ENCODE data around the gene CCL22.
"Not testable (repeated sequence)": the region's sequence is repeated elsewhere in the genome, so short reads cannot be mapped to it uniquely, and the experiment has no call there.

The CCL22 gene

DNA sequence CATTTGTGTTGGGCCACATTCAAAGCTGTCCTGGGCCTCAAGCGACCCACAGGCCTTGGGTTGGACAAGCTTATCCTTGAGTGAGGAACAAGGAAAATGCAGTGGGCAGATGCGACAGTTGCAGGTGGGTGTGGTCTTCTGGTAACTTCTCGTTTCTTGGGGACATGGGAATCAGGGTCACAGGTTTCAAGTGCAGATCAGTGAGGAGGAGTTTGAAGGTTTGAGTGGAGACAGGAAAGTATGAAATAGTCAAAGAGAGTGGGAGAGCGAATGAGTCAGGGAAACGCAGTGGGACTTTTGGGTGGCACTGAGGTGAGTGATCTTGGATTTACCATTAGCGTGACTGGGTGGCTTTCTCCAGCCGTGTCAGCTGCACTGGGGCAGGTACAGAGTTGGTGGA, 15.4 kb upstream of the CCL22 start:
- TF ChIP-seq, protein P1, sequence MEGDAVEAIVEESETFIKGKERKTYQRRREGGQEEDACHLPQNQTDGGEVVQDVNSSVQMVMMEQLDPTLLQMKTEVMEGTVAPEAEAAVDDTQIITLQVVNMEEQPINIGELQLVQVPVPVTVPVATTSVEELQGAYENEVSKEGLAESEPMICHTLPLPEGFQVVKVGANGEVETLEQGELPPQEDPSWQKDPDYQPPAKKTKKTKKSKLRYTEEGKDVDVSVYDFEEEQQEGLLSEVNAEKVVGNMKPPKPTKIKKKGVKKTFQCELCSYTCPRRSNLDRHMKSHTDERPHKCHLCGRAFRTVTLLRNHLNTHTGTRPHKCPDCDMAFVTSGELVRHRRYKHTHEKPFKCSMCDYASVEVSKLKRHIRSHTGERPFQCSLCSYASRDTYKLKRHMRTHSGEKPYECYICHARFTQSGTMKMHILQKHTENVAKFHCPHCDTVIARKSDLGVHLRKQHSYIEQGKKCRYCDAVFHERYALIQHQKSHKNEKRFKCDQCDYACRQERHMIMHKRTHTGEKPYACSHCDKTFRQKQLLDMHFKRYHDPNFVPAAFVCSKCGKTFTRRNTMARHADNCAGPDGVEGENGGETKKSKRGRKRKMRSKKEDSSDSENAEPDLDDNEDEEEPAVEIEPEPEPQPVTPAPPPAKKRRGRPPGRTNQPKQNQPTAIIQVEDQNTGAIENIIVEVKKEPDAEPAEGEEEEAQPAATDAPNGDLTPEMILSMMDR (IDR thresholded peaks at IDR 0.05; ENCODE audit: insufficient read depth, low read length, missing control alignments) = no peak
- H3K4me3 ChIP-seq (ENCODE audit: low read depth, low read length) = no peak overlapping the region
- POLR2A ChIA-PET = interaction anchor here (0.7 kb wide), 1 partner anchor 27 kb away, joined by 5 read pairs; no protein-coding TSS in a partner anchor
- DNase-seq (ENCODE audit: low read depth, low spot score) = no peak
- CTCF ChIA-PET = interaction anchor here (2.5 to 2.9 kb wide), 2 partner anchors 74 to 75 kb away, joined by 10 to 17 read pairs; no protein-coding TSS in a partner anchor

DNA sequence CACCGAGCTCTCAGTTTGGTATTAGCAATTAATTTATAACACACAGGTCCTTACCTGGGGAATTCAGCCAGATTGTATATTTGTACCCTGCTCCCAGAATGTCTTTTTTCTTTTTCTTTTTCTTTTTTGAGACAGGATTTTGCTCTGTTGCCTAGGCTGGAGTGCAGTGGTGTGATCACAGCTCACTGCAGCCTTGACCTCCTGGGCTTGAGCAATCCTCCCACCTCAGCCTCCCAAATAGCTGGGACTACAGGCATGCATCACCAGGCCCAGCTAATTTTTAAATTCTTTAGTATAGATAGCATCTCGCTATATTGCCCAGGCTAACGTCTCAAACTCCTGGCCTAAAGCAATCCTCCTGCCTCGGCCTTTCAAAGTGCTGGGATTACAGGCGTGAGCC, 14.5 kb upstream of the CCL22 start:
- DNase-seq (ENCODE audit: low read depth, low spot score); H3K4me3 ChIP-seq (ENCODE audit: low read depth, low read length); POLR2A ChIA-PET: not testable (repeated sequence)
- CTCF ChIA-PET = interaction anchor here (2.9 kb wide), 1 partner anchor 74 kb away, joined by 17 read pairs; no protein-coding TSS in a partner anchor

DNA sequence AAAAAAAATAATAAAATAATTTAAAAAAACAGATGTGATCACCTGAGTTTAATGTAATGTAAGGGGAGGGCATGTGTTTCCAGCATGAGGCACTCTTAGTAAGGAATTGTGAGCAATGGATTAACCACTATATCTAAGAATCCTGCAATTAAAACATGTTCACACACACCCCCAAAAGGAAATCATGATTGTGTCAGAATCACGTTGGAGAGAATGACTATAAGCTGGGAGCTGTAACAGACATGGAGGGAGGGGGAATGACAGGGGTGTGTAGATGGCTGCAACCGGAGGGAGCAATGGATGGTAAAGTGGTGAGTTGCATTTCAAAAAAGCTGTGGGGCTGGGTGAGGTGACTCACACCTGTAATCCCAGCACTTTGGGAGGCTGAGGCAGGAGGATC, 13.6 kb upstream of the CCL22 start:
- no peak overlapping the region for H3K4me3 ChIP-seq (ENCODE audit: low read depth, low read length)
- ChIA-PET CTCF (interaction anchor here (2.9 kb wide), 1 partner anchor 73 kb away, joined by 17 read pairs; no protein-coding TSS in a partner anchor), POLR2A (no interaction called here)
- no peak for DNase-seq (ENCODE audit: low read depth, low spot score)
- TF ChIP-seq, protein P1 (IDR thresholded peaks at IDR 0.05; ENCODE audit: insufficient read depth, low read length, missing control alignments) = no peak

DNA sequence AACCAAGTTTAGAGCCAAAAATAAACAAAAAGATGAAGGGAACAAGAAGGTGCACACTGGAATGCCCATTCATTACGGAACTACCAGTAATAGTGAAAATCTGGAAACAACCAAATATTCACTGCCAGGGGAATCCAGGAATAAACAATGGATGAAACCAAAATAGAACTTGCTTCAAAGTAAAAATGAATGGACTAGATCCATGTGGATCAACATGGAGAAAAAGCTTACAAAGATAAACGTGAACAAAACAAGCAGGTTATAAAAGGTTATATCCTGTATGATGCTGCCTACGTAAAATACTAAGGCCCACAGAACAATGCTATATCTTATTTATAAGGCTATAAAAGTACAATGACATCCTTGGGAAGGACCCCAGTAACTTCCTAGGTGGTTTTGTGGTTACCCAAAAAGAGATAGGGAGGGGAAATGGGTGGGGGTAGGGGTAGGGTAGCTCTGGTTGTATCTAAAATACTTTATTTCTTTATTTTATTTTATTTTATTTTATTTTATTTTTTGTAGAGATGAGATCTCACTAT, 12.8 kb upstream of the CCL22 start:
- no peak overlapping the region for H3K4me3 ChIP-seq (ENCODE audit: low read depth, low read length)
- TF ChIP-seq, protein P1 (IDR thresholded peaks at IDR 0.05; ENCODE audit: insufficient read depth, low read length, missing control alignments) = no peak
- CTCF ChIA-PET = interaction anchor here (2.9 kb wide), 1 partner anchor 72 kb away, joined by 17 read pairs; no protein-coding TSS in a partner anchor
- DNase-seq (ENCODE audit: low read depth, low spot score) = no peak
- POLR2A ChIA-PET = no interaction called here

DNA sequence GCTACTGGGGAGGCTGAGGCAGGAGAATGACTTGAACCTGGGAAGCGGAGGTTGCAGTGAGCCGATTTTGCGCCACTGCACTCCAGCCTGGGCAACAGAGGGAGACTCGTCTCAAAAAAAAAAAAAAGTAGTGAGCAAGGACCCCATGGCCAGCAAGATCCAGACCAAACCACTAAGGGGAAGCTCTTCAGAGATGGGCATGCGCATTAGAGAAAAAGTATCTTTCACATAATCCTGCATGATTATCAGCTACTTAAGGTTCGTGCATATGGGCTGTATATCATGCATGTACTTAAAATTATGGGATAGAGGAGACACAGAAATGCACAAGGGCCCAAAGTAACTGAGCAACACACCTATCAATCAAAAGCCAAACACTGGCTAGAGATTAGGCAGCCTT, 10.7 kb upstream of the CCL22 start:
- H3K4me3 ChIP-seq (ENCODE audit: low read depth, low read length) = no peak overlapping the region
- no peak for DNase-seq (ENCODE audit: low read depth, low spot score)
- TF ChIP-seq, protein P1 (IDR thresholded peaks at IDR 0.05; ENCODE audit: insufficient read depth, low read length, missing control alignments) = no peak
- POLR2A ChIA-PET = no interaction called here
- CTCF ChIA-PET = no interaction called here

DNA sequence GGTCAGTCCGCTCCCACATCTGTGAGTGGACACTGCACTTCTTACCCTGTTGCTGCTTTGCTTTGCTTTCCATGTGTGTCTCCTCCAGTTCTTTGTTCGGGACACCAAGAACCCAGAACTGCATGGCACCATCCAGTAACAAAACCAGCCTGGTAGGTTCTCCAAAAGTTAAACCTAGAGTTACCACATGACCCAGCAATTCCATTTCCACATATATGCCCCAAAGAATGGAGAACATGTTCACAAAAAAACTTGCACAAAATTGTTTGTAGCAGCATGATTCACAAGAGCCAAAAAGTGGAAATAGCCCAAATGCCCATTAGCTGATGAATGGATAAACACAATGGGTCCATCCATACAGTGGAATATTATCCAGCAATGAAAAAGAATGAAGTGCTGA, 10.3 kb upstream of the CCL22 start:
- ChIA-PET POLR2A (no interaction called here), CTCF (no interaction called here)
- no peak overlapping the region for H3K4me3 ChIP-seq (ENCODE audit: low read depth, low read length)
- TF ChIP-seq, protein P1 (IDR thresholded peaks at IDR 0.05; ENCODE audit: insufficient read depth, low read length, missing control alignments) = no peak
- DNase-seq (ENCODE audit: low read depth, low spot score) = no peak
